Anterior cingulate cortex (tissue), 58 donors: ENCODE results near the gene OSBPL8.

Source experiments
- DNase-seq, 58 donors: peaks; one replicate each; lab custom pipeline; 2025; lab: John Stamatoyannopoulos, UW

The OSBPL8 gene

GRCh38 chr12:76558684-76559399 is 729 bp downstream of the OSBPL8 start:
- peak in 55 of 58 donors; percentile 13 to 75 (median 45) for DNase-seq

GRCh38 chr12:76556368-76556767 is 3.2 kb downstream of the OSBPL8 start:
- no peak for DNase-seq

GRCh38 chr12:76555797-76556196 is 3.8 kb downstream of the OSBPL8 start:
- no peak for DNase-seq

GRCh38 chr12:76555231-76555767 is 4.3 kb downstream of the OSBPL8 start:
- DNase-seq: no peak

GRCh38 chr12:76554405-76555230 is 5.0 kb downstream of the OSBPL8 start:
- DNase-seq: no peak

- DNase-seq: no peak
Observed at GRCh38 chr12:76552343-76552938, 7.1 kb downstream of the OSBPL8 start.

GRCh38 chr12:76551482-76551888 is 8.1 kb downstream of the OSBPL8 start:
- no peak for DNase-seq

GRCh38 chr12:76549131-76549530 is 10.4 kb downstream of the OSBPL8 start:
- DNase-seq: no peak

GRCh38 chr12:76548222-76548837 is 11.2 kb downstream of the OSBPL8 start:
- DNase-seq: no peak

GRCh38 chr12:76547526-76547925 is 12.0 kb downstream of the OSBPL8 start:
- DNase-seq: no peak

GRCh38 chr12:76546889-76547288 is 12.7 kb downstream of the OSBPL8 start:
- no peak for DNase-seq

GRCh38 chr12:76545486-76545885 is 14.1 kb downstream of the OSBPL8 start:
- no peak for DNase-seq

GRCh38 chr12:76544601-76545261 is 14.8 kb downstream of the OSBPL8 start:
- no peak for DNase-seq

GRCh38 chr12:76543813-76544347 is 15.7 kb downstream of the OSBPL8 start:
- no peak for DNase-seq

- no peak for DNase-seq
Observed at GRCh38 chr12:76542908-76543307, 16.7 kb downstream of the OSBPL8 start.

- DNase-seq: no peak
Observed at GRCh38 chr12:76539727-76540126, 19.8 kb downstream of the OSBPL8 start.

- DNase-seq: no peak
Observed at GRCh38 chr12:76537923-76538322, 21.6 kb downstream of the OSBPL8 start.

- DNase-seq: peak in 1 of 58 donors; percentile 5
Observed at GRCh38 chr12:76536546-76536945, 23.0 kb downstream of the OSBPL8 start.

- DNase-seq: no peak
Observed at GRCh38 chr12:76535170-76535569, 24.4 kb downstream of the OSBPL8 start.

GRCh38 chr12:76533331-76533730 is 26.2 kb downstream of the OSBPL8 start:
- DNase-seq: no peak
